PC-3 (cell line): ENCODE measurements around the gene PTPRE. TPM values are rescaled to one million over a fixed set of nuclear protein-coding genes. Genes with fewer than 3 reads are reported as not detected.

Experiments used
- ATAC-seq: fragments of 200-7000 bp; cut with Tn5 transposase; 2 replicates; pipeline ENCODE4 v1.9.1; 2020; ENCODE audit warnings: mild to moderate bottlenecking, moderate library complexity
- BruUV-seq: library from RNA; stranded (reverse); fragments of 400-500 nt; replicated peaks from 2 replicates; lab custom pipeline; 2021; lab: Mats Ljungman, UMichigan
- CTCF ChIA-PET: fragments of 300-600 bp; sonication (Branson Sonifier 250); formaldehyde crosslinking; loops from one replicate; lab custom pipeline; 2022; ENCODE audit warnings: antibody characterized with exemption; lab: Charles Lee
- POLR2A ChIA-PET: fragments of 300-600 bp; sonication (Branson Sonifier 250); formaldehyde crosslinking; loops from one replicate; lab custom pipeline; 2022; ENCODE audit warnings: antibody characterized with exemption; ENCODE audit not compliant: unreplicated experiment; lab: Charles Lee
- DNase-seq: peaks from one replicate; pipeline ENCODE4 v3.0.0-alpha.2; 2015
- H2AFZ ChIP-seq: fragments of 300-600 bp; sonication (generic); 2 replicates; pipeline ENCODE4 v1.6.0; 2016; ENCODE audit warnings: antibody characterized with exemption, low read length
- H3F3A ChIP-seq: fragments of 300-600 bp; sonication (generic); one replicate; pipeline ENCODE4 v1.6.0; 2017; ENCODE audit warnings: antibody characterized with exemption, low read length, control low read depth, mild to moderate bottlenecking; ENCODE audit not compliant: unreplicated experiment
- H3K27ac ChIP-seq: fragments of 300-600 bp; sonication (generic); 2 replicates; pipeline ENCODE4 v1.5.1; 2016; ENCODE audit warnings: mild to moderate bottlenecking, low read length
- H3K27me3 ChIP-seq: fragments of 300-600 bp; sonication (generic); 2 replicates; pipeline ENCODE4 v1.6.1; 2016; ENCODE audit warnings: low read length, mixed read lengths
- H3K36me3 ChIP-seq: fragments of 300-600 bp; sonication (generic); 2 replicates; pipeline ENCODE4 v1.6.1; 2016; ENCODE audit warnings: low read depth, mixed run types, low read length, mixed read lengths
- H3K4me1 ChIP-seq: fragments of 300-600 bp; sonication (generic); 2 replicates; pipeline ENCODE4 v1.5.1; 2016; ENCODE audit warnings: low read length; ENCODE audit not compliant: insufficient read depth
- H3K4me2 ChIP-seq: fragments of 300-600 bp; sonication (generic); 2 replicates; pipeline ENCODE4 v1.6.0; 2016; ENCODE audit warnings: low read length
- H3K4me3 ChIP-seq: fragments of 300-600 bp; sonication (generic); 2 replicates; pipeline ENCODE4 v1.5.1; 2016; ENCODE audit warnings: mild to moderate bottlenecking, low read length, mixed read lengths
- H3K79me2 ChIP-seq: fragments of 300-600 bp; sonication (generic); 2 replicates; pipeline ENCODE4 v1.6.1; 2017; ENCODE audit warnings: low read length, mixed read lengths
- H3K9ac ChIP-seq: fragments of 300-600 bp; sonication (generic); 2 replicates; pipeline ENCODE4 v1.6.0; 2016; ENCODE audit warnings: mild to moderate bottlenecking, low read length
- H3K9me2 ChIP-seq: fragments of 300-600 bp; sonication (generic); replicated peaks from 2 replicates; pipeline ENCODE4 v1.6.1; 2016; ENCODE audit warnings: mixed run types, low read length, mixed read lengths
- H3K9me3 ChIP-seq: fragments of 300-600 bp; sonication (generic); 2 replicates; pipeline ENCODE4 v1.6.1; 2016; ENCODE audit warnings: low read length, mixed read lengths
- H4K20me1 ChIP-seq: fragments of 300-600 bp; sonication (generic); 2 replicates; pipeline ENCODE4 v1.6.1; 2016; ENCODE audit warnings: low read length, mixed read lengths
- CTCF ChIP-seq: fragments of 300-600 bp; sonication (generic); conservative IDR thresholded peaks from 2 replicates; pipeline ENCODE4 v1.5.1; 2017; ENCODE audit warnings: antibody characterized with exemption, low read depth, mild to moderate bottlenecking, low read length
- EZH2 ChIP-seq: fragments of 300-600 bp; sonication (generic); IDR thresholded peaks from one replicate; pipeline ENCODE4 v1.6.1; 2017; ENCODE audit warnings: antibody characterized with exemption, mild to moderate bottlenecking, low read length; ENCODE audit not compliant: unreplicated experiment
- EZH2phosphoT487 ChIP-seq: fragments of 300-600 bp; sonication (generic); IDR thresholded peaks from 2 replicates; pipeline ENCODE4 v1.6.1; 2018; ENCODE audit warnings: mild to moderate bottlenecking, antibody characterized with exemption, low read length, borderline replicate concordance
- intact Hi-C: fragments of 100-400 bp; cut with micrococcal nuclease; formaldehyde crosslinking; loops from 2 replicates; pipeline ENCODE4 v1.9.0; 2023
- total RNA-seq: library from RNA; depleted of rRNA; stranded (reverse); fragments of >200 nt; gene quantifications from 2 replicates; pipeline ENCODE4 v1.2.3, GENCODE V29; 2014

Gene PTPRE
- total RNA-seq, 1 experiment from 2014 or later: 3.1 TPM

GRCh38 chr10:128096486-128097199, 189.7 kb downstream of the PTPRE start:
- intact Hi-C loops: no loop called here
- peaks cover 21% of the 10 kb centered on the region; the same call in 1 of the 2 replicates for H3K36me3 ChIP-seq
- no TSS peak for BruUV-seq

DNA sequence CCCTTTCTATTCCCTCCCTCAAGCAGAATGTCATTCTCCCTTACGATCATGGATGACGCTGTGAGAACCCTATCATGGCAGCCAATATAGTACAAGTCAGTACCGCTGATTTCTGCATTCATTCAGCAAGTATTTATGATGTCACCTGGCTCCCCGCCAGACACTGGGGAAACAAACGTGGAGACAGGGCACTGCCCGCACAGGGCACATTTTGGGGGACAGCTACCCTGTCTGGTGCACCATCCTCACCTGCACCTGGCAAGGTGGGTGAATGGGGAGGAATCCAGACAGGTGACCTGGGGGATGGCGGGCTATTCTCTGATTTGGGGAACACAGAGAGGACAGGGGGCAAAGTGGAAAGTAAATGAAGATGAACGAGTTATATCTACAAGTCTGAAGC, 190.9 kb downstream of the PTPRE start:
- intact Hi-C loops: no loop called here
- ATAC-seq: no peak
- Histone ChIP-seq H3K9ac (no peak overlapping the region), H3K27me3 (no peaks in the 10 kb centered on the region), H3K4me2 (no peak overlapping the region), H3K4me1 (no peaks in the 10 kb centered on the region), H3F3A (no peaks in the 10 kb centered on the region), H3K79me2 (no peaks in the 10 kb centered on the region), H3K9me2 (no peaks in the 10 kb centered on the region), H3K4me3 (no peak overlapping the region), H3K36me3 (peaks cover 28% of the 10 kb centered on the region; the same call in 1 of the 2 replicates), H3K27ac (no peak overlapping the region), H3K9me3 (no peaks in the 10 kb centered on the region), H4K20me1 (peaks cover 5% of the 10 kb centered on the region; the same call in 1 of the 2 replicates), H2AFZ (no peak overlapping the region)
- DNase-seq: peak; percentile 10
- no TSS peak for BruUV-seq
- TF ChIP-seq EZH2 (no peak), CTCF (no peak), EZH2phosphoT487 (no peak)
- CTCF ChIA-PET: no interaction called here
- POLR2A ChIA-PET: no interaction called here

More at GRCh38 chr10:128096486-128097199, 189.7 kb downstream of the PTPRE start:
- H3F3A ChIP-seq: no peaks in the 10 kb centered on the region
- ChIA-PET POLR2A (no interaction called here), CTCF (no interaction called here)
- no peaks in the 10 kb centered on the region for H3K9me3 ChIP-seq
- ATAC-seq (peak; percentile 27; the same call in 1 of the 2 replicates), DNase-seq (no peak)
- no peak overlapping the region for H3K27ac ChIP-seq
- H3K79me2 ChIP-seq: no peaks in the 10 kb centered on the region
- TF ChIP-seq CTCF (no peak), EZH2phosphoT487 (no peak), EZH2 (no peak)
- H3K4me2 ChIP-seq: no peak overlapping the region
- no peaks in the 10 kb centered on the region for H3K27me3 ChIP-seq
- H3K9ac ChIP-seq: no peak overlapping the region
- H2AFZ ChIP-seq: no peak overlapping the region
- H3K4me1 ChIP-seq: no peaks in the 10 kb centered on the region
- H3K9me2 ChIP-seq: no peaks in the 10 kb centered on the region
- H4K20me1 ChIP-seq: peaks cover 5% of the 10 kb centered on the region; the same call in 1 of the 2 replicates
- no peak overlapping the region for H3K4me3 ChIP-seq

DNA sequence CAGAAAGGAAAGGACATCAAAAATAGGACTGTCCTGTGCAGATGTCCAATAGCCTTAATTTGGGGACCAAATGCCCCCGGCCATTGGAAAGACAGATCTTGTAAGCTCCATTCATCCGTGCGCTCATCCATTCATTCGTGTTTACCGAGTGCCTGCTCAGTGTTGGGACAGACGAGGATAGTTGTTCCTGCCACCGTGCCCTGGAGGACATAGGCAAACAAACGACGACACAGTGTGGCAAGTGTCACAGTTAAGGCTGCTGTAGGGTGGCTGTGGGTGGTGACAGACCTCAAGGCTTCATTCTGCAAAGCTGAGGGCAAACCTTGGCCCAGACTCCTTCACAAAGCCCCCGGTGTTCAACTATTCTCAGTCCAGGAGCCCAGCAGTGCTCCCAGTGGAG, 191.7 kb downstream of the PTPRE start:
- H4K20me1 ChIP-seq: peaks cover 5% of the 10 kb centered on the region; the same call in 1 of the 2 replicates
- H3K9me3 ChIP-seq: no peaks in the 10 kb centered on the region
- ATAC-seq (no peak), DNase-seq (no peak)
- no peak overlapping the region for H3K27ac ChIP-seq
- H2AFZ ChIP-seq: no peak overlapping the region
- ChIA-PET POLR2A (no interaction called here), CTCF (no interaction called here)
- intact Hi-C loops: no loop called here
- no peaks in the 10 kb centered on the region for H3F3A ChIP-seq
- no peak overlapping the region for H3K4me2 ChIP-seq
- no peak overlapping the region for H3K9ac ChIP-seq
- H3K4me3 ChIP-seq: no peak overlapping the region
- no peaks in the 10 kb centered on the region for H3K27me3 ChIP-seq
- no peaks in the 10 kb centered on the region for H3K79me2 ChIP-seq
- no peaks in the 10 kb centered on the region for H3K4me1 ChIP-seq
- BruUV-seq: TSS peak; percentile 6
- no peaks in the 10 kb centered on the region for H3K9me2 ChIP-seq
- TF ChIP-seq EZH2phosphoT487 (no peak), EZH2 (no peak), CTCF (no peak)
- H3K36me3 ChIP-seq: peaks cover 28% of the 10 kb centered on the region; the same call in 1 of the 2 replicates
